ENCODE measurements around the gene RAG1.

Gene RAG1

DNA sequence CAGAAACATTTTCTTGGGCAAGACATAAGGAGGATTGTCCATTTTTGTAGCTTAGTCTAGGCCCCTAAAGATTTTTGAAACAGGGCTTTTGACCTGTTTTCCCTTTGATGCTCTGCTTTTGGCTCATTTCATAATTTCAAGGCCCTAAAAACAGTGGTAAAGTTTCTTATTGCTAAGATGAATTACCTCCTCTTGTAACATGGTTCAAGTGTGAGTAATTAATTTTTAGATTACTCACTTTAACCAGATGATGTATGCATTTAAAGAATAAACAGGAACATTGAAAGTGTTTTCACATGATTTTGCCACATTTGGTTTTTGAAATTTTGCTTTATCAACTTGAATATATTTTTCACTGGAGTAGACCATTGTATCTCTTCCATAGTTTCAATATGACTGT lies 29.1 kb downstream of the RAG1 start:
- H3K9ac ChIP-seq (ENCODE audit: low read length), result no peak overlapping the region
- TF ChIP-seq, protein P1, sequence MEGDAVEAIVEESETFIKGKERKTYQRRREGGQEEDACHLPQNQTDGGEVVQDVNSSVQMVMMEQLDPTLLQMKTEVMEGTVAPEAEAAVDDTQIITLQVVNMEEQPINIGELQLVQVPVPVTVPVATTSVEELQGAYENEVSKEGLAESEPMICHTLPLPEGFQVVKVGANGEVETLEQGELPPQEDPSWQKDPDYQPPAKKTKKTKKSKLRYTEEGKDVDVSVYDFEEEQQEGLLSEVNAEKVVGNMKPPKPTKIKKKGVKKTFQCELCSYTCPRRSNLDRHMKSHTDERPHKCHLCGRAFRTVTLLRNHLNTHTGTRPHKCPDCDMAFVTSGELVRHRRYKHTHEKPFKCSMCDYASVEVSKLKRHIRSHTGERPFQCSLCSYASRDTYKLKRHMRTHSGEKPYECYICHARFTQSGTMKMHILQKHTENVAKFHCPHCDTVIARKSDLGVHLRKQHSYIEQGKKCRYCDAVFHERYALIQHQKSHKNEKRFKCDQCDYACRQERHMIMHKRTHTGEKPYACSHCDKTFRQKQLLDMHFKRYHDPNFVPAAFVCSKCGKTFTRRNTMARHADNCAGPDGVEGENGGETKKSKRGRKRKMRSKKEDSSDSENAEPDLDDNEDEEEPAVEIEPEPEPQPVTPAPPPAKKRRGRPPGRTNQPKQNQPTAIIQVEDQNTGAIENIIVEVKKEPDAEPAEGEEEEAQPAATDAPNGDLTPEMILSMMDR (IDR thresholded peaks at IDR 0.05; ENCODE audit: low read depth, low read length), result no peak
- TF ChIP-seq EZH2phosphoT487 (IDR thresholded peaks at IDR 0.05; ENCODE audit: low read depth), result no peak
- H3K4me3 ChIP-seq (ENCODE audit: low read length), result no peak overlapping the region
- no peak overlapping the region for H3K4me2 ChIP-seq (ENCODE audit: low read length)
- no peaks in the 10 kb centered on the region for H3K9me3 ChIP-seq (ENCODE audit: insufficient read depth, low read length)
- H3K79me2 ChIP-seq (ENCODE audit: low read length), result no peaks in the 10 kb centered on the region
- H3K27me3 ChIP-seq (ENCODE audit: low read depth, low read length), result peaks cover 18% of the 10 kb centered on the region
- no peaks in the 10 kb centered on the region for H4K20me1 ChIP-seq (ENCODE audit: insufficient read depth, low read length)
- H3K27ac ChIP-seq (ENCODE audit: low read length), result no peak overlapping the region
- H3K4me1 ChIP-seq (ENCODE audit: low read length), result no peaks in the 10 kb centered on the region
- no peaks in the 10 kb centered on the region for H3K36me3 ChIP-seq (replicated peaks; ENCODE audit: low read depth, low read length)
- no peak overlapping the region for H2AFZ ChIP-seq (ENCODE audit: low read depth, low read length)

DNA sequence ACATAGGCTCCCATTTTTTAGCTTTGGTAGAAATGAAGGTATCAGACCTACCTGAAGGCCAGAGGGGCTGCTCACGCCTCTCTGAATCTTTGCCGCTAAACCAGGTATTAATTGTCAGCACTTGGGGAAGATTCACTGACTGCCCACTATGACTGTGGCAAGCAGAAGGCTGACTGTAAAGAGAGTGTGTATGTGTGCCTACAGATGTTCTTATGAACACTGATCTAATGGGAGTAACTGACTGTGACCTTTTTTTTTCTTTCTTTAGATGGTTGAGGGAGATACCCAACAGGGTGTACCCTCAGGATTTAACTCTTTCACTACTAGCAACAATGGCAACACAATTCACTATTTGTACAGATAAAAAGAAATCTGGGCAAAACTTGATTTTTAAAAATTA lies 30.2 kb downstream of the RAG1 start, which contains the start of gene RAG2:
Gene RAG2, minus strand, starts transcription at position 186 of the 400 bp plus-strand sequence. CDS start 4,068 bp downstream, outside the sequence.
- Histone ChIP-seq H3K4me2 (ENCODE audit: low read length) (no peak within 1 kb of the TSS), H3K9ac (ENCODE audit: low read length) (no peak within 1 kb of the TSS), H3K79me2 (ENCODE audit: low read length) (no peaks in the 10 kb centered on the region), H3K27ac (ENCODE audit: low read length) (no peak within 1 kb of the TSS), H4K20me1 (ENCODE audit: insufficient read depth, low read length) (no peaks in the 10 kb centered on the region), H3K36me3 (replicated peaks; ENCODE audit: low read depth, low read length) (no peaks in the 10 kb centered on the region), H3K4me1 (ENCODE audit: low read length) (no peaks in the 10 kb centered on the region), H2AFZ (ENCODE audit: low read depth, low read length) (no peak within 1 kb of the TSS), H3K4me3 (ENCODE audit: low read length) (no peak within 1 kb of the TSS), H3K9me3 (ENCODE audit: insufficient read depth, low read length) (no peaks in the 10 kb centered on the region), H3K27me3 (ENCODE audit: low read depth, low read length) (peaks cover 19% of the 10 kb centered on the region)
- TF ChIP-seq EZH2phosphoT487 (IDR thresholded peaks at IDR 0.05; ENCODE audit: low read depth), result no peak
- TF ChIP-seq, protein P1 (IDR thresholded peaks at IDR 0.05; ENCODE audit: low read depth, low read length), result no peak

DNA sequence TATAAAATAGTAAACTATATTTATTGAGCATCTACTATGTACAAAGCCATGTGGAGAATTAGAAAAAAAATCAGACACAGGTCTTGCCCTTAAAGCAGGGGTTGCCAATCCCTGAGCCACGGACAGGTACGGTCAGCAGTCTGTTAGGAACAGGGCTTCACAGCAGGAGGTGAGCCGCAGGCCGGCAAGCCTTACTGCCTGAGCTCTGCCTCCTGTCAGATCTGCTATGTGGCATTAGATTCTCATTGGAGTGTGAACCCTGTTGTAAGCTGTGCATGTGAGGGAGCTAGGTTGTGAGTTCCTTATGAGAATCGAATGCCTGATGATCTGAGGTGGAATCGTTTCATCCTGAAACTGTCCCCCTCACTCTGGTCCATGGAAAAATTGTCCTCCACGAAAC lies 32.4 kb downstream of the RAG1 start:
- H3K36me3 ChIP-seq (replicated peaks; ENCODE audit: low read depth, low read length), result no peaks in the 10 kb centered on the region
- H3K79me2 ChIP-seq (ENCODE audit: low read length), result no peaks in the 10 kb centered on the region
- no peak overlapping the region for H3K9ac ChIP-seq (ENCODE audit: low read length)
- H2AFZ ChIP-seq (ENCODE audit: low read depth, low read length), result no peak overlapping the region
- H3K9me3 ChIP-seq (ENCODE audit: insufficient read depth, low read length), result no peaks in the 10 kb centered on the region
- peaks cover 19% of the 10 kb centered on the region for H3K27me3 ChIP-seq (ENCODE audit: low read depth, low read length)
- no peak overlapping the region for H3K27ac ChIP-seq (ENCODE audit: low read length)
- H3K4me2 ChIP-seq (ENCODE audit: low read length), result no peak overlapping the region
- no peaks in the 10 kb centered on the region for H4K20me1 ChIP-seq (ENCODE audit: insufficient read depth, low read length)
- no peaks in the 10 kb centered on the region for H3K4me1 ChIP-seq (ENCODE audit: low read length)
- no peak for TF ChIP-seq EZH2phosphoT487 (IDR thresholded peaks at IDR 0.05; ENCODE audit: low read depth)
- TF ChIP-seq, protein P1 (IDR thresholded peaks at IDR 0.05; ENCODE audit: low read depth, low read length), result no peak
- H3K4me3 ChIP-seq (ENCODE audit: low read length), result no peak overlapping the region

DNA sequence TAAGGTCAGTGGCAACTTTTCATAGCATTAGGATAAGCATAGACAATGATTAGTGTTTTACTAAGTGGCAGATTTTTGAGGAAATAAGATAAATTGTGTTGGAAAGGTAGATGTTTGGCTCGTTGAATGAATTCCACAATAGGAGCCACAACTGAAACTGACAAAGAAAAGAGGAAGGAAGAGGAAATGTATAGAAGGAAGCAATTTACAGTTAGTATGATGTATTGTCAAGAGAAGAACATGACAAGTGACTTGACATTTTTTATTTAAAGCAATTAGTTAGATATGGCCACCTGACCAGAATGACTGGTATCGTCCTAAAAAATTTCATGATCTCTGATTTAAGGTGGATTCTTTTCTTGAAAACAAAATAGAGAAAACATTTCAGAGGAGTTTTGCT lies 33.3 kb downstream of the RAG1 start:
- Histone ChIP-seq H3K27ac (ENCODE audit: low read length) (no peak overlapping the region), H3K9me3 (ENCODE audit: insufficient read depth, low read length) (no peaks in the 10 kb centered on the region), H3K27me3 (ENCODE audit: low read depth, low read length) (peaks cover 27% of the 10 kb centered on the region), H2AFZ (ENCODE audit: low read depth, low read length) (no peak overlapping the region), H3K4me2 (ENCODE audit: low read length) (no peak overlapping the region), H3K4me1 (ENCODE audit: low read length) (no peaks in the 10 kb centered on the region), H4K20me1 (ENCODE audit: insufficient read depth, low read length) (no peaks in the 10 kb centered on the region), H3K9ac (ENCODE audit: low read length) (no peak overlapping the region), H3K4me3 (ENCODE audit: low read length) (no peak overlapping the region), H3K79me2 (ENCODE audit: low read length) (no peaks in the 10 kb centered on the region), H3K36me3 (replicated peaks; ENCODE audit: low read depth, low read length) (no peaks in the 10 kb centered on the region)
- no peak for TF ChIP-seq EZH2phosphoT487 (IDR thresholded peaks at IDR 0.05; ENCODE audit: low read depth)
- TF ChIP-seq, protein P1 (IDR thresholded peaks at IDR 0.05; ENCODE audit: low read depth, low read length), result no peak

Data from OCI-LY3 (cell line).